Neuronal stem cell (in vitro differentiated cells): ENCODE measurements around the gene CYP2C19.

ENCODE experiments used
- DNase-seq: peaks from one replicate; pipeline ENCODE4 v3.0.0-alpha.2; 2013; ENCODE audit warnings: low spot score
- H2AFZ ChIP-seq: one replicate; pipeline ENCODE4 v1.6.1; 2013; ENCODE audit warnings: mild to moderate bottlenecking, low read length, inconsistent platforms
- H2AK5ac ChIP-seq: 2 replicates; pipeline ENCODE4 v1.6.1; 2013; ENCODE audit warnings: low read depth, mild to moderate bottlenecking, inconsistent platforms, low read length, moderate library complexity, mixed read lengths
- H2BK120ac ChIP-seq: 2 replicates; pipeline ENCODE4 v1.6.1; 2013; ENCODE audit warnings: low read depth, mild to moderate bottlenecking, inconsistent platforms, low read length, moderate library complexity, mixed read lengths
- H2BK12ac ChIP-seq: one replicate; pipeline ENCODE4 v1.6.1; 2013; ENCODE audit warnings: low read length, inconsistent platforms
- H2BK15ac ChIP-seq: 2 replicates; pipeline ENCODE4 v1.6.1; 2013; ENCODE audit warnings: mild to moderate bottlenecking, low read length, inconsistent platforms, mixed read lengths
- H2BK5ac ChIP-seq: one replicate; pipeline ENCODE4 v1.6.1; 2013; ENCODE audit warnings: inconsistent platforms, mild to moderate bottlenecking, low read length, moderate library complexity
- H3K14ac ChIP-seq: one replicate; pipeline ENCODE4 v1.6.1; 2013; ENCODE audit warnings: low read length, inconsistent platforms
- H3K18ac ChIP-seq: 2 replicates; pipeline ENCODE4 v1.6.1; 2013; ENCODE audit warnings: low read length, inconsistent platforms
- H3K23ac ChIP-seq: 2 replicates; pipeline ENCODE4 v1.6.1; 2013; ENCODE audit warnings: low read depth, mild to moderate bottlenecking, mixed read lengths, low read length, inconsistent platforms; ENCODE audit not compliant: poor library complexity
- H3K27ac ChIP-seq: replicated peaks from 3 replicates; pipeline ENCODE4 v1.5.1; 2013; ENCODE audit warnings: low read length, inconsistent platforms
- H3K27me3 ChIP-seq, 3 experiments: 2 replicates each; pipeline ENCODE4 v1.6.1; 2013; ENCODE audit warnings: low read length in 3 of 3, mild to moderate bottlenecking in 2 of 3, inconsistent platforms in 1 of 3, low read depth in 1 of 3, mixed read lengths in 1 of 3, moderate library complexity in 1 of 3; ENCODE audit not compliant: control insufficient read depth in 3 of 3, insufficient read depth in 3 of 3
- H3K36me3 ChIP-seq, 2 donors: replicated peaks in 1 of 2; 2 replicates each; pipeline ENCODE4 v1.6.1; 2013; ENCODE audit warnings: low read length in 2 of 2; ENCODE audit not compliant: control insufficient read depth in 2 of 2, insufficient read depth in 2 of 2
- H3K4ac ChIP-seq: 2 replicates; pipeline ENCODE4 v1.6.1; 2013; ENCODE audit warnings: inconsistent platforms, mild to moderate bottlenecking, low read length, moderate library complexity
- H3K4me1 ChIP-seq, 2 donors: 1 replicate in 1 of 2; 2 replicates in 1 of 2; pipeline ENCODE4 v1.6.1; 2013; ENCODE audit warnings: low read length in 2 of 2, low read depth in 1 of 2; ENCODE audit not compliant: control insufficient read depth in 2 of 2, insufficient read depth in 1 of 2
- H3K4me2 ChIP-seq: one replicate; pipeline ENCODE4 v1.6.1; 2013; ENCODE audit warnings: mild to moderate bottlenecking, low read length, inconsistent platforms; ENCODE audit not compliant: insufficient read depth, poor library complexity, severe bottlenecking
- H3K4me3 ChIP-seq, 2 donors: 2 replicates each; pipeline ENCODE4 v1.5.1; 2013; ENCODE audit warnings: low read length in 2 of 2, mild to moderate bottlenecking in 2 of 2, inconsistent platforms in 1 of 2, moderate library complexity in 1 of 2
- H3K79me1 ChIP-seq: one replicate; pipeline ENCODE4 v1.6.1; 2013; ENCODE audit warnings: low read depth, mild to moderate bottlenecking, inconsistent platforms, low read length, moderate library complexity
- H3K9ac ChIP-seq: one replicate; pipeline ENCODE4 v1.6.1; 2013; ENCODE audit warnings: mild to moderate bottlenecking, low read depth, low read length, inconsistent platforms; ENCODE audit not compliant: poor library complexity
- H3K9me3 ChIP-seq, 2 donors: replicated peaks in 1 of 2; 2 replicates each; pipeline versions ENCODE3 to v1.6.1; 2013; ENCODE audit warnings: low read length in 2 of 2, mild to moderate bottlenecking in 2 of 2, inconsistent platforms in 1 of 2, low read depth in 1 of 2, mixed read lengths in 1 of 2, moderate library complexity in 1 of 2; ENCODE audit not compliant: control insufficient read depth in 2 of 2, insufficient read depth in 1 of 2
- H4K8ac ChIP-seq: one replicate; pipeline ENCODE4 v1.6.1; 2013; ENCODE audit warnings: low read depth, mild to moderate bottlenecking, inconsistent platforms, low read length, moderate library complexity
- H4K91ac ChIP-seq: one replicate; pipeline ENCODE4 v1.6.1; 2013; ENCODE audit warnings: low read length, low read depth, mild to moderate bottlenecking, inconsistent platforms; ENCODE audit not compliant: poor library complexity
- WGBS, 2 donors: extraction: QIAGEN DNeasy Blood & Tissue Kit; methylation state at CpG; one replicate each; pipeline ENCODE4 v1.1.7; 2013; ENCODE audit warnings: missing lambda C conversion rate in 2 of 2, mixed read lengths in 1 of 2; ENCODE audit not compliant: insufficient read length in 2 of 2, insufficient replicate concordance in 1 of 2; ENCODE audit errors: extremely low coverage in 2 of 2; 5-methylcytosine and 5-hydroxymethylcytosine counted together

CYP2C19 gene

GRCh38 chr10:94902080-94902479, 139.6 kb downstream of the CYP2C19 start:
- Histone ChIP-seq H3K18ac (no peak overlapping the region), H2BK5ac (no peak overlapping the region), H2BK120ac (no peak overlapping the region), H3K27ac (no peak overlapping the region), H3K9me3 (no peaks in the 10 kb centered on the region), H3K14ac (no peak overlapping the region), H2AFZ (no peak overlapping the region), H2AK5ac (no peak overlapping the region), H3K4me3 (no peak overlapping the region), H3K23ac (no peak overlapping the region), H3K36me3 (no peaks in the 10 kb centered on the region), H4K8ac (no peak overlapping the region), H2BK15ac (no peak overlapping the region), H3K4me2 (no peak overlapping the region), H2BK12ac (no peak overlapping the region), H3K4ac (no peak overlapping the region), H3K27me3 (no peaks in the 10 kb centered on the region), H3K9ac (no peak overlapping the region), H4K91ac (no peak overlapping the region), H3K4me1 (no peaks in the 10 kb centered on the region), H3K79me1 (no peaks in the 10 kb centered on the region)
- no CpG with 5 or more reads among the region's 1 CpG for WGBS, 2 donors
- DNase-seq, result no peak

- H3K4me1 ChIP-seq, result no peaks in the 10 kb centered on the region
- H3K27me3 ChIP-seq, result no peaks in the 10 kb centered on the region
- H3K4ac ChIP-seq, result no peak overlapping the region
- no peak overlapping the region for H2BK12ac ChIP-seq
- H3K4me3 ChIP-seq, result no peak overlapping the region
- no peak overlapping the region for H4K8ac ChIP-seq
- no peak overlapping the region for H3K9ac ChIP-seq
- no peak overlapping the region for H3K23ac ChIP-seq
- H2BK5ac ChIP-seq, result no peak overlapping the region
- no peaks in the 10 kb centered on the region for H3K79me1 ChIP-seq
- no peak overlapping the region for H2BK120ac ChIP-seq
- no peaks in the 10 kb centered on the region for H3K9me3 ChIP-seq
- no peak overlapping the region for H3K4me2 ChIP-seq
- no CpG with 5 or more reads among the region's 1 CpG for WGBS, 2 donors
- no peak overlapping the region for H2AK5ac ChIP-seq
- no peak overlapping the region for H3K14ac ChIP-seq
- no peak overlapping the region for H3K27ac ChIP-seq
- no peak for DNase-seq
- no peak overlapping the region for H2BK15ac ChIP-seq
- no peak overlapping the region for H2AFZ ChIP-seq
- H4K91ac ChIP-seq, result no peak overlapping the region
- H3K36me3 ChIP-seq, result no peaks in the 10 kb centered on the region
- H3K18ac ChIP-seq, result no peak overlapping the region
These were observed 140.1 kb downstream of the CYP2C19 start for GRCh38 chr10:94902570-94902969.
